ENCODE data around the gene HECTD3.

The HECTD3 gene

GRCh38 chr1:45010855-45011811, at the start of gene HECTD3:
TSS of gene HECTD3 (minus strand) at chr1:45011324. CDS start at chr1:45011257, 67 bp downstream.
- Histone ChIP-seq H3K36me3 (ENCODE audit: insufficient read depth, low read length) (peaks cover 29% of the 10 kb centered on the region), H3K4me1 (ENCODE audit: insufficient read depth, low read length) (peaks cover 19% of the 10 kb centered on the region), H3K9me3 (ENCODE audit: low read length) (no peaks in the 10 kb centered on the region), H3K4me3 (ENCODE audit: low read length) (peak within 1 kb of the TSS; percentile 87), H3K27me3 (ENCODE audit: insufficient read depth, low read length) (no peaks in the 10 kb centered on the region), H2AFZ (ENCODE audit: low read depth, low read length) (peak within 1 kb of the TSS; percentile 99)

- Histone ChIP-seq H3K27me3 (ENCODE audit: insufficient read depth, low read length) (no peaks in the 10 kb centered on the region), H3K9me3 (ENCODE audit: low read length) (no peaks in the 10 kb centered on the region), H3K36me3 (ENCODE audit: insufficient read depth, low read length) (peaks cover 13% of the 10 kb centered on the region), H3K4me3 (ENCODE audit: low read length) (no peak overlapping the region), H2AFZ (ENCODE audit: low read depth, low read length) (no peak overlapping the region), H3K4me1 (ENCODE audit: insufficient read depth, low read length) (no peaks in the 10 kb centered on the region)
These were observed 48.7 kb upstream of the HECTD3 start for GRCh38 chr1:45059829-45060228.

GRCh38 chr1:45057542-45057941, 46.4 kb upstream of the HECTD3 start:
- H3K36me3 ChIP-seq (ENCODE audit: insufficient read depth, low read length): peaks cover 13% of the 10 kb centered on the region
- no peaks in the 10 kb centered on the region for H3K4me1 ChIP-seq (ENCODE audit: insufficient read depth, low read length)
- no peak overlapping the region for H2AFZ ChIP-seq (ENCODE audit: low read depth, low read length)

GRCh38 chr1:45051005-45051772, 40.1 kb upstream of the HECTD3 start:
- no peaks in the 10 kb centered on the region for H3K27me3 ChIP-seq (ENCODE audit: insufficient read depth, low read length)
- H3K36me3 ChIP-seq (ENCODE audit: insufficient read depth, low read length): peaks cover 2% of the 10 kb centered on the region

More at GRCh38 chr1:45057542-45057941, 46.4 kb upstream of the HECTD3 start:
- no peak overlapping the region for H3K4me3 ChIP-seq (ENCODE audit: low read length)
- H3K9me3 ChIP-seq (ENCODE audit: low read length): no peaks in the 10 kb centered on the region
- no peaks in the 10 kb centered on the region for H3K27me3 ChIP-seq (ENCODE audit: insufficient read depth, low read length)

GRCh38 chr1:45047032-45047431, 35.9 kb upstream of the HECTD3 start:
- H3K9me3 ChIP-seq (ENCODE audit: low read length): no peaks in the 10 kb centered on the region
- H3K4me1 ChIP-seq (ENCODE audit: insufficient read depth, low read length): no peaks in the 10 kb centered on the region
- H3K27me3 ChIP-seq (ENCODE audit: insufficient read depth, low read length): no peaks in the 10 kb centered on the region
- H2AFZ ChIP-seq (ENCODE audit: low read depth, low read length): no peak overlapping the region
- no peak overlapping the region for H3K4me3 ChIP-seq (ENCODE audit: low read length)
- peaks cover 10% of the 10 kb centered on the region for H3K36me3 ChIP-seq (ENCODE audit: insufficient read depth, low read length)

More at GRCh38 chr1:45051005-45051772, 40.1 kb upstream of the HECTD3 start:
- Histone ChIP-seq H3K4me3 (ENCODE audit: low read length) (no peak overlapping the region), H3K4me1 (ENCODE audit: insufficient read depth, low read length) (no peaks in the 10 kb centered on the region), H2AFZ (ENCODE audit: low read depth, low read length) (no peak overlapping the region), H3K9me3 (ENCODE audit: low read length) (no peaks in the 10 kb centered on the region)

- Histone ChIP-seq H2AFZ (ENCODE audit: low read depth, low read length) (no peak overlapping the region), H3K4me3 (ENCODE audit: low read length) (no peak overlapping the region), H3K9me3 (ENCODE audit: low read length) (no peaks in the 10 kb centered on the region), H3K36me3 (ENCODE audit: insufficient read depth, low read length) (peaks cover 10% of the 10 kb centered on the region), H3K27me3 (ENCODE audit: insufficient read depth, low read length) (no peaks in the 10 kb centered on the region), H3K4me1 (ENCODE audit: insufficient read depth, low read length) (no peaks in the 10 kb centered on the region)
These were observed 33.8 kb upstream of the HECTD3 start for GRCh38 chr1:45044916-45045315.

GRCh38 chr1:45043094-45043493, 32.0 kb upstream of the HECTD3 start:
- Histone ChIP-seq H2AFZ (ENCODE audit: low read depth, low read length) (no peak overlapping the region), H3K36me3 (ENCODE audit: insufficient read depth, low read length) (peaks cover 10% of the 10 kb centered on the region), H3K27me3 (ENCODE audit: insufficient read depth, low read length) (no peaks in the 10 kb centered on the region), H3K4me3 (ENCODE audit: low read length) (no peak overlapping the region), H3K9me3 (ENCODE audit: low read length) (no peaks in the 10 kb centered on the region), H3K4me1 (ENCODE audit: insufficient read depth, low read length) (no peaks in the 10 kb centered on the region)

- Histone ChIP-seq H3K36me3 (ENCODE audit: insufficient read depth, low read length) (peaks cover 16% of the 10 kb centered on the region), H3K27me3 (ENCODE audit: insufficient read depth, low read length) (no peaks in the 10 kb centered on the region), H3K4me1 (ENCODE audit: insufficient read depth, low read length) (no peaks in the 10 kb centered on the region), H3K9me3 (ENCODE audit: low read length) (no peaks in the 10 kb centered on the region), H2AFZ (ENCODE audit: low read depth, low read length) (no peak overlapping the region), H3K4me3 (ENCODE audit: low read length) (no peak overlapping the region)
These were observed 29.2 kb upstream of the HECTD3 start for GRCh38 chr1:45040297-45040696.

- no peak overlapping the region for H2AFZ ChIP-seq (ENCODE audit: low read depth, low read length)
- H3K36me3 ChIP-seq (ENCODE audit: insufficient read depth, low read length): peaks cover 22% of the 10 kb centered on the region
- no peaks in the 10 kb centered on the region for H3K27me3 ChIP-seq (ENCODE audit: insufficient read depth, low read length)
- H3K9me3 ChIP-seq (ENCODE audit: low read length): peaks cover 2% of the 10 kb centered on the region
- H3K4me3 ChIP-seq (ENCODE audit: low read length): no peak overlapping the region
- H3K4me1 ChIP-seq (ENCODE audit: insufficient read depth, low read length): no peaks in the 10 kb centered on the region
These were observed 27.7 kb upstream of the HECTD3 start for GRCh38 chr1:45038661-45039364.

- no peaks in the 10 kb centered on the region for H3K27me3 ChIP-seq (ENCODE audit: insufficient read depth, low read length)
- peaks cover 23% of the 10 kb centered on the region for H3K36me3 ChIP-seq (ENCODE audit: insufficient read depth, low read length)
- H3K9me3 ChIP-seq (ENCODE audit: low read length): peaks cover 2% of the 10 kb centered on the region
- H2AFZ ChIP-seq (ENCODE audit: low read depth, low read length): no peak overlapping the region
- H3K4me3 ChIP-seq (ENCODE audit: low read length): no peak overlapping the region
- H3K4me1 ChIP-seq (ENCODE audit: insufficient read depth, low read length): no peaks in the 10 kb centered on the region
These were observed 27.1 kb upstream of the HECTD3 start for GRCh38 chr1:45038240-45038639.

GRCh38 chr1:45037456-45037855, 26.3 kb upstream of the HECTD3 start:
- Histone ChIP-seq H3K36me3 (ENCODE audit: insufficient read depth, low read length) (peaks cover 18% of the 10 kb centered on the region), H3K9me3 (ENCODE audit: low read length) (peaks cover 2% of the 10 kb centered on the region), H2AFZ (ENCODE audit: low read depth, low read length) (no peak overlapping the region), H3K4me1 (ENCODE audit: insufficient read depth, low read length) (no peaks in the 10 kb centered on the region), H3K4me3 (ENCODE audit: low read length) (no peak overlapping the region), H3K27me3 (ENCODE audit: insufficient read depth, low read length) (no peaks in the 10 kb centered on the region)

- Histone ChIP-seq H3K27me3 (ENCODE audit: insufficient read depth, low read length) (no peaks in the 10 kb centered on the region), H3K4me1 (ENCODE audit: insufficient read depth, low read length) (no peaks in the 10 kb centered on the region), H3K36me3 (ENCODE audit: insufficient read depth, low read length) (peaks cover 18% of the 10 kb centered on the region), H3K9me3 (ENCODE audit: low read length) (peaks cover 2% of the 10 kb centered on the region), H3K4me3 (ENCODE audit: low read length) (no peak overlapping the region), H2AFZ (ENCODE audit: low read depth, low read length) (no peak overlapping the region)
These were observed 24.6 kb upstream of the HECTD3 start for GRCh38 chr1:45035631-45036301.
